M059J (cell line): ENCODE results near the gene TMEM178B. TPM values are rescaled to one million over a fixed set of nuclear protein-coding genes. Genes with fewer than 3 reads are reported as not detected.

Source experiments
- DNase-seq: peaks from one replicate; pipeline ENCODE4 v3.0.0-alpha.2; 2012; ENCODE audit warnings: low read depth
- total RNA-seq: library from RNA; depleted of rRNA; stranded (reverse); fragments of >200 nt; shearing (Covaris generic); gene quantifications from 2 replicates; pipeline ENCODE4 v1.2.3, GENCODE V29; 2014; rRNA removed

The TMEM178B gene
- total RNA-seq, 1 experiment from 2014 or later: 1.6 TPM

GRCh38 chr7:141525973-141526514 lies 452.2 kb downstream of the TMEM178B start:
- no peak for DNase-seq

GRCh38 chr7:141527076-141527475 lies 453.2 kb downstream of the TMEM178B start:
- DNase-seq: no peak

GRCh38 chr7:141528399-141528798 lies 454.5 kb downstream of the TMEM178B start:
- no peak for DNase-seq

Other genes with a start within 250 kb of the TMEM178B start
- gene BRAF, start 149.1 kb upstream of the TMEM178B start, total RNA-seq: 8.2 and 10.3 TPM in 2 replicates
- 12.1 and 53.0 TPM in 2 replicates for gene MRPS33, start 59.1 kb upstream of the TMEM178B start, total RNA-seq